Fibroblast of skin of abdomen (primary cell): ENCODE data around the gene THSD4.

Experiments used
- DNase-seq: peaks from one replicate; pipeline ENCODE4 v3.0.0-alpha.2; 2013

THSD4 gene

DNA sequence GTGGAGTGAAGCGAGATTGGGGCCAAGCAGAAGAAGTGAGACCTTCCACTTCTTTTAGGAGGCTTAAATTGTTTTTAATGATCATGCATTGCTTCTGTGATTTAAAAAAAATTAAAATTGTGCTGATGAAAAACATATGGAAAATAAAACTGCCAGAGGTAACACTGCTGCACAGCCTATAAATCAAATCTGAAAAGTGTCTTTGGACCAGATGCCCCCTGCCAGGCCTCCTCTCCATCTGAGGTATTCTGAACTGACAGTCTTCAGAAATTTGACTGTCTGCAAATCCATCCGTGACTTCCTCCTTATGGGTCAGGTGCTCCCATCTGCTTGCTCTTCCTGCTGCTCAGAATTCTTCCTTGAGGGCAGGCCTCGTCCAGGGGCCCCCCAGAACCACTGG is 586.5 kb downstream of the THSD4 start:
- no peak for DNase-seq

DNA sequence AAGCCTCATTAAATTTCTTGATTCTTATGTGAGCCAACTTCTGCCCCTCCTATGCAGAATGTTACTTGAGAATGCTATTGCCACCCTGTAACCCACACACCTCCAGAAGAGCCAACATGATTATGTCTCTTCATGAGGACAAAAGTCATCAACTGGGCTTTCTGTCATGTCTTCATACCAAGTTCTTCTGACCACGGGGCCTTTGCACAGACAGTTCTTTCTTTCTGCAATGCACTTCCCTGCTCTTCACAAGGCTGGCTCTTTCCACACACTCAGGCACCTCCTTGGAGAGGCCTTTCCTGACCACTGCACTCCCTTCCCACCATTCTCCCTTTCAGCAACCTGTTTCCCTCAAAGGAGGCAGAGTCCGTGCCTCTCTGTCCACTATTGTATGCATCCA is 587.2 kb downstream of the THSD4 start:
- no peak for DNase-seq

DNA sequence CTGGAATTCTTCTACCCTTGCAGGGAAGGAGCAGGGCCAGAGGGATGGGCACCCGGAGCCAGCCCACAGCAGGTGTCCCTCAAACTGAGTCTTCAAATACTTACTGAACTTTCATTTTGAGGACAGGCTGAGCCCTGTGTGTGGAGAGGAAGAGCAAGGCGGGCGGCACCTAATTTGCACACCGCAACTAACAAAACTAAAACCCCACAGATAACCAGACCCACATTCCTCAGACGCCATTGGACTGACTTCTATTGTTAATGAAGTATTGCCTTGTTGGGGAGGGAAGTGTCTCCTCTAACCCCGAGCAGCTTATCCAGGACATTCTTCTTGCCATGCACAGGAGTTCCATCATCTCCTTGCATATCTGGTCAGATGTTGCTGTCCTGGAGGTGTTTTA is 589.9 kb downstream of the THSD4 start:
- DNase-seq: peak; percentile 76

DNA sequence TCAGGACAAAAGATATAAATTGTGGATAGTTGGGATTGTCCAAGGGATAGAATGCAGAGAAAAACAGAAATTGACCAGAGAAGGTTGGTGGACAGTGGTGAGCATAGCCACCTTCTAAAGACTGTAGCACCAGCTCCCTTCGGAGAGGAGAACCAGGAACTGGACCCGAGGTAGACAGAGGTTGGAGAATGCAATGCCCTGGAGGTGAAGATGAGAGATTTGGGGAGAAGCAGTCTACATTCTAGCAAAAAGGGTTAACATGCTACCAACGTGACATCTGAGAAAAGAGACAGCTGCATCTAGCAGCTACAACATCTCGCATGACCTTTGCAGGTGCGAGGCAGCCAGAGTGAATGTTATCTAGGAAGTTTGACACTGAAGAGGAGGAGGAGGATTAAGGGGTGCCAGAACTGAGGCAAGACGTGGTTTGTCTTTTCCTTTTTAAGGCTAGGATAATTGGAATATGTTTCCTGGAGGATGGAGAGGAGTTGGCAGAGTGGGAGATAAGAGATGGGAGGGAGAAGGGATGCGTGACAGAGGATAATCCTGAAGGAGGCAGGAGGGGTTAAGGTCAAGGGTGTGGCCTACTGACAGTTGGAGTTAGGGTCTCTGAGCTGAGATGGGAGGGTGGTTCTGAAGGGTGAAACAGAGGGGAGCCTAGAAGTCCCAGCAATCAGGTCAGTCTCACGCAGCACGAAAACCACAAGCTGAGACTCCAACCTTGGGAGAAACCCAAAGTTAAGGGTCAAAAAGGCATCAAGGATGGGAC is 591.4 kb downstream of the THSD4 start:
- DNase-seq: no peak

DNA sequence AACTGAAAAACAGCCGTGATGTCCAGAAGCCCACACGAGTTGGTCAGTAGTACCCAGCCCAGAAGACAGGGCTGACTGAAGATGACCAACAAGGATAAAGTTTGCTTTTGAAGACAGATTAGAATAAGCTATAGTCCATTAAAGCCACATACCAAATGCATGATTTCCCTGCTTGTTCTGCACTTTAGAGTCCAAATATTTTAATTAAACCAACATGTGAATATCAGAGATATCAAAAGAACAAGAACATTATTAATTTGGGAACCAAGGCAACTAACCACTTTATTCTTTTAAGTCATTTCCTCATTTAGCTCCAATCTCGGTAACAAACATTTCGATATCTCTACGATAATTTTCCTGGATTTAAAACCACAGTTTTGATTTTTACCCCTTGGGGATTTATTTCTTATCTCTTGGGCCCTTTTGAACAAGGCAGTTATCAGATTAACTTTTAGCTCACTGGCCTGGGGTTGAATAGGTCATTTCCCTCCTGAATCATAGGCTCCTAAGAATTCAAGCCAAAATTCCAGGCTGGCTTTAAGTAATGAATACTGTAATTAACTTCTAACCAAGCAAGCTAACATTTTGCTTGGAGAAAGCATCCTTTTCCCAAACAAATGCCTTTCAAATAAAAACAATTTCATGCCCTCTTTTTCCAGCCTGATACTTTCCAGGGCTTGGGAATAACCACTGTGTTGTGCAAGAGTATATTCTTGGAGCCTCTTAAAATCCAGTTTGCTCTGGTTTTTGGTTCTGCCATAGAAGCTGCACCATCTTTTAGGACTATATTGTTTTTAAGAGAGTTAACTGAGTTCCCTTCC is 592.2 kb downstream of the THSD4 start:
- DNase-seq: peak; percentile 69

DNA sequence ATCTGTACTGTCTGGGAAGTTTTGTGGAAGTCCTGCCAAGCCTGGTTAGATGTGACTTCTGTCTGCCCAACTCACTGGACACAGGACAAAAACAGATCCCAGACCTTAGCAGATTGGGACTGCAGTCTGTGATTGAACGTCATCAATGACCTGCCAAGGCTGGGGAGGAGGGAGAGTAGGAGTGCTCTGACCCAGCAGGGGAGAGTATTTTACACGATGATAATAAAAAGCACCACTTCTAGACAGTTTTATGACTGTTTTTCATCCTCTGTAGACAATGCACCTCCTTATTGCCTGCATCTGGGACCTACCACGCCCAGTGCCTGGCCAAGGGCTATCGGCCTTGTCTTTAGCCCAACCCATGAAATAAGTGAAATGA is 592.8 kb downstream of the THSD4 start:
- DNase-seq: no peak

DNA sequence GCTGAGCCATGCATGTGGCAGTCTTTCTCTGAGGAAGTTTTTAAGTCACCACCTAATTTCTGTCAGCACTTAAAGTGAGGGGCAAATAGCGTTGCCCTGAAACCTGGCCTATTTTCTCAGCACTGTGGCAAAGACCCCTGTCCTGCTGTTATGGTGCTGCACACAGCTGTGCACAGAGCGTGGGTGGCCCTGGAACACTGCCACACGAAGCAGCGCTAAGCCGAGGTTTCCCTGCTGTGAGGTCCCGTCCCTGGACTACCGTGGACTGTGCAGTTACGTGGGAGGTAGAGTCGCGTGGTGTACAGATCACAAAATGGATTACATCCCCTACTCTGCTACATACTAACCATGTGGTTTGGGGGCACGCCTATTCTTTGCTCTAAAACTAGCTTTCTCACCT is 593.5 kb downstream of the THSD4 start:
- DNase-seq: no peak

DNA sequence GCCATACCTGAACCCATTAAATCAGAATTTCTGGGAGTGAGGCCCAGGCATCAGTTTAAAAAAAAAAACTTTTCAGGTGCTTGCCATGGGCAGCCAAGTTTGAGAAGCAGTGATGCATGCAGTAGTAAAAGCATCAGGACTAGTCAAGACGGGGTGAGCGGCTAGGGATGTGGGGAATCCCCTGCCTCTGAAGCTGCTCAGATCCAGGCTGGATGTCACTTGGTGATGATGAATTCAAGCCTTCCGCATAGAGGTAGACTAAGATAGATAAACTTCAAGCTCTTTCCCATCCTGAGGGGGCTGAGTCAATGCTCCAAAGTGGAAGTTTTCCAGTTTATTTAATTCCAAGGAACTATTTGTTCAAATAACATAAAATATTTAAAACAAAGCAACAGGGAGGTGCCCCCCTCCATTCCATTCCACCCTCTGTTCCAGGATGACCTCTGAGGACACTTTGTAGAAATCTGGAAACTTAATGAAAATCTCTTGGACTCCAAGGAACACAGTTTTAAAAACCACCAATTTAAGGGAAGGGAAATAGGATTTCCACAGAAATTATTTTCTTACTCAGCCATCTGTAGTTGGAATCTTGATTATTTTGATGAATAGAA is 594.6 kb downstream of the THSD4 start:
- no peak for DNase-seq

DNA sequence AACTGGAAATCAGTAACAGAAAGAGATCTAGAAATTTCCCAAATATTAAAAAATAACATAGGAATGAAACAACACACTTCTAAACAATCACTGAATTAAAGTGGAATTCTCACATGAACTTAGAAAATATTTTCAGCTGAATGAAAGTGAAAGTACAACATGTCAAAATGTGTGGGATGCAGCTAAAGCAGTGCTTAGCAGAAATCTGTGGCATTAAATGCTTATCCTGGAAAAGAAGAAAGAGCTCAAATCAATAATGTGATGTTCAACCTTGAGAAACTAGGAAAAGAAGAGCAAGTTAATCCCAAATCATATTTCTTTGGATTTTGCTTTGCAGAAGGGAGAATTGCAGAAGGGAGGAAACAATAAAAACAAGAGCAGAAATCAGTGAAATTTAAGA is 596.9 kb downstream of the THSD4 start:
- DNase-seq: no peak

DNA sequence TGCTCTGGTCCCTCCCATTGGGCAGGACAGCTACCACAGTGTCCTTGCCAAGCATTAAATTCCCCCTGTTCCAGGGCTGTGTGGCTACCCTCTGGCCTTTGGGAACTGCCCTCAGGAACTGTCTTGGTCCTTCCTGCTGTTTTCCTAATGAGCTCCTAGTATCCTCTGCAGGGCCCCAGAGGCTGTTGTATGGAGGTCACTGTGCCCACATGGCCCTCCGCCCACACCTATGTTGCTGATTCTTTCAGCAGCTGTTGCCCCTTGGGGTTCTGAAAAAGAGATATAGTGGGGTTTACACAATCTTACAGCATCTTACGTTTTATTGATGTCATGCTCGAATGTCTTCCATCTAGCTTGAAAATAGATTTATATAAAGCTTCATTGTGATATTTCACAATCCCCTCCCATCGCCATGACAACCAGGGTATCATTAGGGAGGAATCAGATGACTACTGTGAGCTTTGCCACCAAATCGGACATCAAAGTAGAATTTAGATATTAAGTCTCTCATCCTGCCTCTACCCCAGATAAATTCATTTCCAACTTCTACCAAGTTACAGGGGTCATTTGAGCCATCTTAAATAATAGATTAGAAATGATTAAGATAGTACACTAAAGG is 598.0 kb downstream of the THSD4 start:
- DNase-seq: no peak

DNA sequence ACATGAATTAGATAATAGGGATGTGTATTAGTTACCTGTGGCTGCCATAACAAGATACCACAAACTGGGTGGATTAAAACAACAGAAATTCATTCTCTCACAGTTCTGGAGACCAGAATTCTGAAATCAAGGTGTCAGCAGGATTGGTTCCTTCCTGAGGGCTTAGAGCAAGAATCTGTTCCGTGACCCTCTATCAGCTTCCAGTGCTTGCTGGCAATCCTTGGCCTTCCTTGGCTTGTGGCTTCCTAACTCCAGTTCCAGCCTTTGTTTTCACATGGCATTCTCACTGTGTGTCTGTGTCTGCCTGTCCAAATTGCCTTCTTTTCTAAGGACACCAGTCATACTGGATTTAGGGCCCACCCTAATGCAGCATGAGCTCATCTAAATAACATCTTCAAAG is 600.6 kb downstream of the THSD4 start:
- no peak for DNase-seq

DNA sequence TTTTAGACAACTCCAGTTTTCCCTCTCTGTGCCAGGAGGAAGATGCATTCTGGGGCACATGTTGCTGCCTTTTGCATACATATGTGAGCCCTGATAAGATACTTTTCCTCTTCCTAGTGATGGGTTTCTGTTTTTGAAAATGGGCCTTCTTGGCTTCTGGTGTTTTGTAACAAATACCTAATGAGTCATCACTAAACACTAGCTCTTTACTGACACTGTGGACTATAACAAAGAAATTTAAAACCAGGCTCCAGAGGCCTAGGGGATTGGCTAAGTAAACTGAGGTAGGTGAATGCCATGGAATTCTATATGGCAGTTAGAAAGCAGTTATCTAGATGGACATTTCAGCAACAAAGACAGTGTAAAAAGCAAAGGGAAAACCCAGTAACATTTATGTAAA is 601.7 kb downstream of the THSD4 start:
- DNase-seq: peak; percentile 39

DNA sequence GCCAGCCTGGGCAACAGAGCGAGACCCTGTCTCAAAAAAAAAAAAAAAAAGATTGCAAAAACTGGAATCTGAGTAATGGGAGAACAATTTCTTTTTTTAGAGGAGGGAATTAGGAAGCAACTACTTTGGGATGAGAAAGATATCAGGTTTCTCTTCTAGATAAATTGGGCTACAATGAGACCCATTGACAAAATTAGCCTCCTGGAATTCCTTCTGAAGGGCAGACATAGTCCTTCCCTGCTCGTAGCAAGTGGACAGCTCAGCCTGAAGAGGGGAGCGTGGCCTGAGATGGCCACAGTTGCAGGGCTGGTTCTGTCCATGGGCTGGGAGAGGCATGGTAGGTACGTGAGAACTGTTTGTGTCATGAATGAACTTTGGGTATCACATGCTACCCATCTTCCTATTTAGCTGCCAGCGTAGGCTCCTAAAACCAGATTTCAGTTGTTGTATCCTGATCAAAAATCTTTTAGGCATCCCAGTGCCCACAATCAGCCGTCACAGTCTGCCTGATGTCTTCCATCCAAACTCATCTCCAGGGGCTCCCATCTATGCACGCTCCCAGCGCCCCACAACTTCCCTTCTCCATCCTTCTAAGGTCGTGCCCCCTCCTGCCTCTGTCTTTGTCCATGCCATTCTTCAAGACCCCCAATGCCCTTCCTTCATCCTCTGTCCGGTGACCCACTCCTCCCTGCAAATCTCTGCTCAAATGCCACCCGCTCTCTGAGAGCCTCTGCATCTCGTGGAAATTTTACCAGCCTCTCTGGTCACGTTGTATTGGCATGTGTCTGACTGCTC is 603.0 kb downstream of the THSD4 start:
- no peak for DNase-seq

DNA sequence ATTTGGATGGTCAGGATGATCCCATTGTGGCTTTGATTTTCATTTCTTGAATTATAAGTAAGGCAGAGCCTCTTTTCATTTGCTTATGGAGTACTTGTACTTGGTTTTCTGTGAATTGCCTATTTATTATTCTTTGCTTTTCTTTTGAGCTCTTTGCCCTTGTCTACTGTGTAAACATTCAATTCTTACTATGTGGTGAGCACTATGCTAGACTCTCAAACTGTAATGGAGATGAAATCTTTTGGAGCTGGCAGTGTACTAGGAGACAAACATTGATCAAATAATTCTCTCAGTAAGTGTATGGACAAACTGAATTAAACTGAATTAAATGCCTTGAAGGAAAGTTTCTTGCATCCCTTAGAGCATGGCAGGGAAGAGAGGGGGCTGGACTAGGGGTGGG is 608.1 kb downstream of the THSD4 start:
- no peak for DNase-seq

DNA sequence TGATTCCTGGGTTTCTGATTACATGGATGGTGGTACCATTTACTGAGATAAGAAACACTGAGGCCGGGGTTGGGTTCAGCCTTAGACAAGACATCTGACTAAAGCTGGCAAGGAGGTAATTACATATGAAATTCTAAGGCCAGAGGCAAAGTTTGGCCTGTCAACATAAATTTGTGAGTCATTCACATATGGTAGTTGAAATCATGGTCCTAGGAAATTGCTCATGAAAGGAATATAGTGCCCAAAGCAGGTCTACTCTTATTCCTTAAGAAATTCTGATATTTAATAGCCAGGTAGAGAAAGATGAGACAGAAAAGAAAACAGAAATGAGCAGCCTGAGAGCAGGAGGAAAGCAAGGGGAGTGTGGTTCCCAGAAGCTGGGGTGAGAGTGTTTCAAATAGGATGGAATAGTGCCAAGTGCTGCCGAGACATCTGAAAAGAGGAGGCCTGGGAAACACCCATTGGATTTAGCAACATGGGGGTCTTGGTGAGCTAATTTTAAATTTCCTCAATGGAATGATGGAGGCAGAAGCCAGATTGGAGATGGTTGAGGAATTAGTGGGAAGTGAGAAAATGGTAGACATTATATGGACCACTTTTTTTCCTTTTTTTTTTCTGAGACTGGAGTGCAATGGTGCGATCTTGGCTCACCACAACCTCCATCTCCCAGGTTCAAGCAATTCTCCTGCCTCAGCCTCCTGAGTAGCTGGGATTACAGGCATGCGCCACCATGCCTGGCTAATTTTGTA is 610.1 kb downstream of the THSD4 start:
- DNase-seq: peak; percentile 59

DNA sequence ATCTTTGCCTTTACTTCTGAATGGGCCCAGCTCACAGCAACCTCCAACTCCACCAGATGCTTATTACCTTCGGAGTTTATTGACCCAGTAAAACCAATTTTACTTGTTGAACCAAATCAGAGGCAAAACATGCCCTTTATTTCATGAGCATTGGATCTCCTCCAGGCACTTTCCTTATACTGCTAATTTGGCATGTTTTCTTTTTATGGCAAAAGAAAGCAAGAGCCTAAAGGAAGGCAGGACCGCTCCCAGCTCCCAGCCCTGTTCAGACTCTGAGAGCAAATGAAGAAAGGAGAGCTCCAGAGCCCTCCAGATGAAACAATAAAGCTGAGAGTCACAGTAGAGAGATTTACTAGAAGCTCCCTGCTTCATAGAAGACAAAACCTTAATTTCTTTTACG is 613.6 kb downstream of the THSD4 start:
- no peak for DNase-seq

DNA sequence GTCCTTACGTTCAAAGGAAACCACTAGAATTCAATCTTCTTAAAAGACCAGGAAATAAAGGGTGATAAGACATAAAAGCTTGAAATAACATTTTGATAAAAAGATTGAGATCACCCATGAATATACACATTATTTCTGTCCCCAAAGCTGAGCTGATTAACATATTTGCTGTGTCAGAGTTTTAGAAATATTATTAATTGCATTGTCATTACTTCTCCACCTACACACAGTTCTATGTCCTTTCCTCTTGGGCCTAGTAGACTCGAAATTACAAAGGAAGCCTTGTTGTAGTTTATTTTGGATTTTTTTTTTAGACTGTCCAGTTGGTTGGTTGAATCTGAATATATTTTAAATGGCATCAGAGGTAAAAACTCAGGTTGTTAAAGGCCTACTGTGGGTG is 614.0 kb downstream of the THSD4 start:
- no peak for DNase-seq

DNA sequence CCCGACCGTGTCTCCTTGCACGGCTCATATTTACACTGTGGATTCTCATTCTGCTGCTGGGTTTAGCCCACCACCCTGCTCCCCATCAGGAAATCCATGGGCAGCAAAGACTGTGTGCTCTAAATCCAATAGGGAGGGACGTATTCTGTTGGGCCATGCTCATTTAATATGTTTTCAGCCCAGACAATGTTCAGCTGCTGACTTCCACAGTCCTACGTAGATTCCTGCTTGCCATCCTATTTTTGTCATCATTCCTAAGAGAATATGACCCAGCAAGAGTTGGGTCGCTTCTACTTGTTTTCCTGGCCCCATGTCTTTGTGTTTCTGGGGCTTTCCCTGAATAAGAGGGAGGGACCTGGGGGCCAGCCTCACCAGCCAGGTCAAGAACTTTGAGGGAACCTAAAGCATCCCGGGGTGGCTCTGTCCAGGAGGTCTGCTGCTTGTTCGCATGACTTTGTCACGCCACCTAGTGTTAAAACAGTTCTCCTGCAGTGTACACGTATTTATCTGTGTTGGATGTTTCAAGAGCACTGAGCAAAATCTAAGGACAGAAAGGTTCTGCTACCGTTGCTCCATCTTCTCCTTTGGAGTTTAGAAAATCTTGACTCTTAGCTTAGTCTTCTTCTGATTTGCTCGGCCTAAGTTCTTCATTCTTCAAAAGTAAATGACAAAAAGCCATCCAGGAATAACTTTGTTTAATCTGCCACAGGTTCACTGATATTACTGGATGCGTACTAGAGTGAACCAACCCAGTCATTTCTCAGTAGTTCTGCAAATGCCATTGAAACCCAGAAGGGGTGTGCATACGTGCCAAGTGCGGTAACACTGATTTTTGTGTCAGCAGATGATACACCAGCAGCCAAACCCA is 615.2 kb downstream of the THSD4 start:
- DNase-seq: peak; percentile 63

DNA sequence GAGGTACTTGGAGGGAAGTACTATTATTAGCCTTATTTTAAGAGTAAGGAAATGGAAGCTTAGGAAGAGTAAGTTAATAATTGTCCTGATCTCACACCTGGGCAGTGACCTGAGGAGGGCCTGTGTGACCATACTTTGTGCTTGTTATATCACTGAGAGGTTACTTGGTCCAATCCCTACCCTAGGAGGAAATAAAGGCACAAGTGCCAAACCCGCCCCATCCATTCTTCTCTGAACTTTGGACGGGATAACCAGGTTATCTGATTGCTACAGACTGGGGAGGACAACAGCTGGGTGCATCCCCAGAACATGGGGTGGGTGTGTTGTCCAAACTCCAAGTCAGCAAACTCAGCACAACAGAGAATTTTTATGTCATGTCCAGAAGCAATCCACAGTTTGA is 617.4 kb downstream of the THSD4 start:
- DNase-seq: no peak

DNA sequence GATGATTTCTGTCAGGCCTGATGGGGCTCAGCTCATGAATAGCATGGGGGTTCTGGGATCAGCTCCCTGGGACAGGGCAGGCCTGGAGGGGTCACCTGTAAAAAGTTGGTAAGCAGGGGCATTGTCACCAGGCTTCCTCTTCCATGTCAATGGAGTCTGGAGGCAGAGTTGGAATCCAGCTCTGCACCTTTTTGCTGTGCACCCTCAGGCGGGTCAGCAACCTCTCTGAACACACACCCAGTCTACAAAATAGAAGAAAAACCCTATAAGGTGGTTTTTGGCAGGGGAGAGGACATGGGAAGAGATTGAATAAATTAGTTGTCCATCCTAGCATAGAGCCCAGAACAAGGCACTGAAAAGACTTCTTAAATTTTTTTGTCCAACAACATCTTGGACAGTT is 617.9 kb downstream of the THSD4 start:
- DNase-seq: no peak
